Frontal cortex (tissue), 1 donor: ENCODE measurements around the gene F2R. TPM values are rescaled to one million over a fixed set of nuclear protein-coding genes. Genes with fewer than 3 reads are reported as not detected.

ENCODE experiments used
- small RNA-seq: library from RNA; depleted of rRNA; stranded (forward); fragments of <200 nt; gene quantifications from one replicate; pipeline ENCODE3, GENCODE V24; 2014
- total RNA-seq: library from RNA; depleted of rRNA; stranded (reverse); fragments of >200 nt; gene quantifications from one replicate; pipeline ENCODE4 v1.2.3, GENCODE V29; 2014

Gene F2R
- total RNA-seq, 1 donor from 2014 or later: 22.8 TPM

Small RNA genes lying within 50 kb of the gene (small RNA-seq; reads per million reads assigned to genes)
- gene RF02154 (not detected), gene RF02155 (not detected)

Other genes with a start within 250 kb of the F2R start
- gene F2RL2, start 92.7 kb upstream of the F2R start, total RNA-seq: under 0.01 TPM
- 1.2 TPM for gene F2RL1, start 102.9 kb downstream of the F2R start, total RNA-seq
- gene S100Z, start 133.9 kb downstream of the F2R start, total RNA-seq: not detected
- 7.3 TPM for gene CRHBP, start 236.9 kb downstream of the F2R start, total RNA-seq